HPDE6-E6E7 (cell line): Measurements from ENCODE around the gene MOCS1.

ENCODE experiments used
- DNase-seq: peaks from one replicate; pipeline ENCODE4 v3.0.0; 2011; ENCODE audit warnings: missing footprints; ENCODE audit errors: extremely low spot score

Gene MOCS1

DNA sequence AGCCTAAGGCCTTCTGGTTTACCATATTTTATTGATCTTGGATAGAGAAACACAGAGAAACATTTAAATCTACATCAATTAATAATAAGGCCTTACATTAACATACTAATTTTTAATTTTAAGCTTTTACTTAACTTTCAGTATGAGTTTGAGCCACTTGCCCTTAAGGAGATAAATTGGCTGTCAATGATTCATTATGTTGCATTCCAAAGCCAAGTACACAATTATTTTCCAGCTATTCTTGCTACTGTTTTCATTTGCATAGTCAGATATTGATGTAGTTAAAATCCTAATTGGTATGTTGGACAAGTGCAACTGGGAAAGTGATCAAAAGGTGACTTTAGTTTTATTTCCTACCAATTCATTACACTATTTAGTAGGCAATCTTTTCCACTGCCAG, 58.2 kb downstream of the MOCS1 start:
- DNase-seq: no peak

DNA sequence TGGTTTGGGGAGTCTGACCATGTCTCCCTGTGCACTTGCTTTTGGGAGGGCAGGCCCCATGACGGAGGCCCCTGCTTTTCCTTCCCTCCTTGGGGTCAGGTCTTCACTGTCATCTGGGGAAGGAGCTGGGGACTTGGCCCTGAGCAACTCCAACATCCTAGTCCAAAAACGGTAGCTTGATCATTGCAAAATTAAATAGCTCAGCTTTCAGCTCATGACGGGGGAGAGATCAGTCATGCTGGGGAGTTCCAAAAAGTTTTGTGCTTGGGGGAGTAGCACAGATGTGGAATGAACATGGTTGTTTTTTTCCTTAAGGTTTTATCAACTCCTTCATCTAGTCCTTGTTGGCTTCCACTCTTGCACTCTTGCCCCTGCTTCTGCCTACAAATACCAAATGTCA, 60.8 kb downstream of the MOCS1 start:
- DNase-seq: no peak

DNA sequence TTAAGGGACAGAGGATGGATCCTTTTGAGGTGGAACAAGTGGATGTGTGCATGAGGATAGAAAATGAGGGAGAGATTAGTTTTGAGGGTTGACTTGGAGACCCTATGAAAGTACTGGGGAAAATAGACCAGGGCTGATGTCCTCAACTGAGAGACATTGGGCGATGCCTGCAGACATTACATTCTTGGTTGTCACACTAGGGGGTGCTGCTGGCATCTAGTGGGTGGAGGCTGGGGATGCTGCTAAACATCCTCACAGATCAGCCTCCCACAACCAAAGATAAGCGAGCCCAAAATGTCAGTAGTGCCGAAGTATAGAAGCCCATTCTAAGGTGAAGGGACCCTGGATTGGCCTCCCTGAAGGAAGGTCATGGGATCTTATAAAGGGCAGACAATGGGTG, 63.3 kb downstream of the MOCS1 start:
- DNase-seq: no peak

DNA sequence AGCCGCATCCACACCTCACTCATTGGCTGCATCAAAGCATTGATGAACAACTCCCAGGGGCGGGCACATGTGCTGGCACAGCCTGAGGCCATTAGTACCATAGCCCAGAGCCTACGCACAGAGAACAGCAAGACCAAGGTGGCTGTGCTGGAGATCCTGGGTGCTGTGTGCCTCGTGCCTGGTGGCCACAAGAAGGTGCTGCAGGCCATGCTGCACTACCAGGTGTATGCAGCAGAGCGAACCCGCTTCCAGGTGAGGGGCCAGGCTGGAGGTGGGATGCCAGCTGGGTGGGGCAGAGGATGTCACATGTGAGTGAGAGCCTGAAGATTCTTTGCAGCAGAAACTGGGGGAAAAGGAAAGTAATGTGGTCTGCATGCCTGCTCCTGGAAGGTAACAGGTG, 66.7 kb downstream of the MOCS1 start:
- no peak for DNase-seq

DNA sequence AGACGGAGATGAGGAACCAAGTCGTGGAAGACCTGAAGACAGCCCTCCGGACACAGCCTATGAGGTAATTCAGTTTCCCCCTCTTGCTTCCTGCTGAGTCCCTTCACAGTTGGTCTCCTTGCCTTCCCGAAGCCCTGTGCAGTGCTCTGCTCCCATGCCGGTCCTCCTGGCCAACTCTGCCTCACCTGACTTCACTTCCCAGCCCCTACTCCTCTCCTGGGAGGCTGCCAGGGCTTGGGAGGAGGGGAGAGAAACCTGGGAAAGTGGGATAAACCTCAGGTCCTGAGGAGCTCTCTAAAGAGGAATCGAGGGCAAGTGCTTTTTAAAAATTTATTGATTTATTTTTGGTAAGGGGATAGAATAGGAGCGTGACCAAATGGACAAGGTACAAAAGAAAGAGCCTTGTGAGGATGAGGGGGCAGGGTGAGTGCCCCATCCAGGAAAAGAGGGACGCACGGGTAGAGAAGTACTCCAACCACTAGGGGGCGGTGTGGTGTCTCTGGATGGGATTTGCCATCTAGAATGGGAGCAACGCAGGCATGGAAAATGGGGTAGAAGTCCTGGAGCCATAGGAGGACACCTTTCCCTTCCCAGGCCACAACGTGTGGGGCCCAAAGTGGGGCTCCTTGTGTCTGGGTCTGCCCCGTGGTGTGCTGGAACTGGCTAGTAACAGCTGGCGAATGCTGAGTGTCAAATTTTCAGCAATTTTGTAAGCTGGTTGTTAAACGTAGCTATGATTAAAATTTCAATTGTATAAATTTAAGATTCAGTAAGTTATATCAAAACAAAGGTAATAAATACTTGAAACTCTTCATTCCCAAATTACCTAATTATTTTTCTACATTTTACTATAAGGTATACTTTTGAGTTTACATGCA, 69.0 kb downstream of the MOCS1 start:
- peak; percentile 40 for DNase-seq

DNA sequence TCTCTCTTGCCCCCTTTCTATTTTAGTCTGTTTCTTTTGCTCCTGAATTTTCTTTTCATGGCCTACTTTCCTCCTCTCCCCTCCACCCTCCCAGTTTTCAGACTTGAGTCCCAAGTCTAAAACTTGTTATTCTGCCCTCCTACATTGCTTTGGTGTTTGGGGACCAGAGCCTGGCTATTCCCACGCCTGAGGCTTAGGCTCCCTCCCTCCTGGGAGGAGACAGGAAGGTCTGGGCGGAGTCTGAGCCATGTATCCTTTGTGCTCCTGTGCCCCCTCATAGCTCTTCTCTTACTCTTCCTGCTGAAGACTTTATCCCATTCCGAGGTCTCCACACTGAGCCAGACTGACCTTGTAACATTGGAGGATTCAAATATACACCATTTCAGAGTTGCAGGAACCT, 72.6 kb downstream of the MOCS1 start:
- DNase-seq: no peak

DNA sequence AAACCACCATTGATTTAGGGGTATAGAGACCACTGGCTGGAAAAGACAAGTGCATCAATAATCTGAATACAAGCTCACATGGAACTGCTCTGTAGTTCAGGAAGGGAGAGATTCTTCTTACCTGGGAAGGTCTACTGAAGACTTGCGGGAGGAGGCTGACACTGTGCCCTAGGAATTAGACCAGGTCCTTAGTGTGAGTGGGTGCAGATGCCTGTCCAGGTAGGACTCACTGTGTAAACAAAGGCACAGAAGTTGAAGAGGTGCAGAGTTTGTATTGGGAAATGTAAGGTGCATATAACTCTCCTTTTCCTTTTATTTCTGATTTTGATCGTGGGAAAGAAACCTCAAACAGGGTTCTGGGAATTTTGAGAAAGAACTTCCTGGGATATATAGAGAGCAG, 75.2 kb downstream of the MOCS1 start:
- DNase-seq: no peak

DNA sequence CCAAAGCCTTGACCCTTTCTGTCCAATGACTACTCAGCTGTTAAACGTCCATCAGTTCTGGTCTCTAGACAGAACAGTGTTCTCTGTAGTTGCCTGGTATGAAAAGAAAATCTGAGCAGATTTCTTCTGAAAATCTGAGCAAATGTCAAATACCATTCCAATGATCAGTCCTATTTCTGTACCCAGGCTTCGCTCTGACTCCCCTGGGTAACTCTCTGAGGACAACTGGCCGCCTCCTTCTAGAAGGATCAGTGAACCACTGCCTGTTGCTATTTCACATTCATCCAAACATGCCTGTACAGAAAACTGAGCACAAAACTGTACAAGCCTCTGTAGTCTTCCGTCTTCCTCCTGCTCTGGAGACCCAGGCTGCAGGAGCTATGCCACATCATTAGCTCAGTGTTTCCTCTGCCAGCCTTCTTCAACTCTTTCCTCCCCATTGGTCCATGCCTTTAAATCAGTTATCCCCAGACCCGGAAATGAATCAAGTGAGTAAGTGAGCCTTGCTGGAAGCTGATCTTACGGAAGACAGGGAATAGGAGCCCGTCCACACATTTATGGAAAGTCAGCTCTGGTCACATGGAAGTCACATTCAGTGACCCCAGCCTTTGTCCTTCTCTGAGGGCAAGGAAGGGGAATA, 78.8 kb downstream of the MOCS1 start:
- no peak for DNase-seq
